ENCODE measurements around the gene ABCC1.
"Not testable (repeated sequence)": the region's sequence is repeated elsewhere in the genome, so short reads cannot be mapped to it uniquely, and the experiment has no call there.

DNA sequence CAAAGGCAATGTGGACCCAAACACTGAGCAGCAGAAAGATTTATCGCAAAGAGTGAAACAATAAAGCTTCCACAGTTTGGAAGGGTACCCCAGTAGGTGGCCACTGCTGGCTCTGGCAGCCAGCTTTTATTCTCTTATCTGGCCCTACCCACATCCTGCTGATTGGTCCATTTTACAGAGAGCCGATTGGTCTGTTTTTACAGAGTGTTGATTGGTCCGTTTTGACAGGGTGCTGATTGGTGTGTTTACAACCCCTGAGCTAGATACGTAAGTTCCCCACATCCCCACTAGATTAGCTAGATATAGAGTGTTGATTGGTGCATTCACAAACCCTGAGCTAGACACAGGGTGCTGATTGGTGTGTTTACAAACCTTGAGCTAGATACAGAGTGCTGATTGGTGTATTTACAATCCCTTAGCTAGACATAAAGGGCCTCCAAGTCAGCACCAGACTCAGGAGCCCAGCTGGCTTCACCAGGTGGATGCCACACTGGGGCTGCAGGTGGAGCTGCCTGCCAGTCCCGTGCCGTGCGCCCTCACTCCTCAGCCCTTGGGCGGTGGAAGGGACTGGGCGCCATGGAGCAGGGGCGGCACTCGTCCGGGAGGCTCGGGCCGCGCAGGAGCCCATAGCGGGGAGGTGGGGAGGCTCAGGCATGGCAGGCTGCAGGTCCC, 154.9 kb downstream of the ABCC1 start:
- TF ChIP-seq, protein P1, sequence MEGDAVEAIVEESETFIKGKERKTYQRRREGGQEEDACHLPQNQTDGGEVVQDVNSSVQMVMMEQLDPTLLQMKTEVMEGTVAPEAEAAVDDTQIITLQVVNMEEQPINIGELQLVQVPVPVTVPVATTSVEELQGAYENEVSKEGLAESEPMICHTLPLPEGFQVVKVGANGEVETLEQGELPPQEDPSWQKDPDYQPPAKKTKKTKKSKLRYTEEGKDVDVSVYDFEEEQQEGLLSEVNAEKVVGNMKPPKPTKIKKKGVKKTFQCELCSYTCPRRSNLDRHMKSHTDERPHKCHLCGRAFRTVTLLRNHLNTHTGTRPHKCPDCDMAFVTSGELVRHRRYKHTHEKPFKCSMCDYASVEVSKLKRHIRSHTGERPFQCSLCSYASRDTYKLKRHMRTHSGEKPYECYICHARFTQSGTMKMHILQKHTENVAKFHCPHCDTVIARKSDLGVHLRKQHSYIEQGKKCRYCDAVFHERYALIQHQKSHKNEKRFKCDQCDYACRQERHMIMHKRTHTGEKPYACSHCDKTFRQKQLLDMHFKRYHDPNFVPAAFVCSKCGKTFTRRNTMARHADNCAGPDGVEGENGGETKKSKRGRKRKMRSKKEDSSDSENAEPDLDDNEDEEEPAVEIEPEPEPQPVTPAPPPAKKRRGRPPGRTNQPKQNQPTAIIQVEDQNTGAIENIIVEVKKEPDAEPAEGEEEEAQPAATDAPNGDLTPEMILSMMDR (conservative IDR thresholded peaks at IDR 0.05 in 1 of 2, IDR thresholded peaks at IDR 0.05 in 1 of 2; ENCODE audit: low read depth in 1 of 2, low read length in 2 of 2), result not testable (repeated sequence)
- not testable (repeated sequence) for TF ChIP-seq EZH2 (IDR thresholded peaks at IDR 0.05; ENCODE audit: low read length, missing control alignments)
